ENCODE data around the gene EIF4H. TPM values are rescaled to one million over a fixed set of nuclear protein-coding genes. Genes with fewer than 3 reads are reported as not detected.
A peak's percentile ranks its signal among the peaks of the same experiment; 100 is the strongest.

Gene EIF4H
- total RNA-seq = 100 to 1,000 TPM; 344 to 347 TPM

GRCh38 chr7:74173866-74174605 lies at the start of gene EIF4H:
EIF4H (plus strand) TSS chr7:74174356; CDS start chr7:74174384, 28 bp downstream.
- H3K36me3 Mint-ChIP-seq = peaks cover 13% of the 10 kb centered on the region
- DNase-seq (ENCODE audit: low spot score) (peak; percentile 97), ATAC-seq (peak; percentile 94 to 95)
- no peaks in the 10 kb centered on the region for H3K9me3 Mint-ChIP-seq
- peak within 1 kb of the TSS; percentile 90 for H3K4me3 Mint-ChIP-seq
- no peaks in the 10 kb centered on the region for H3K27me3 Mint-ChIP-seq
- peak within 1 kb of the TSS; percentile 77 to 95 for H3K27ac Mint-ChIP-seq
- peaks cover 31 to 40% of the 10 kb centered on the region in 2 donors for H3K4me1 Mint-ChIP-seq (ENCODE audit: low read depth in 2 of 2)

- no peaks in the 10 kb centered on the region for H3K9me3 Mint-ChIP-seq
Observed at GRCh38 chr7:74126220-74126880, 47.8 kb upstream of the EIF4H start.

GRCh38 chr7:74129887-74130286 lies 44.3 kb upstream of the EIF4H start:
- H3K4me1 Mint-ChIP-seq (ENCODE audit: low read depth in 2 of 2) = peaks cover 0 to 6% of the 10 kb centered on the region in 2 donors
- no peaks in the 10 kb centered on the region for H3K9me3 Mint-ChIP-seq
- no peaks in the 10 kb centered on the region for H3K36me3 Mint-ChIP-seq
- H3K27ac Mint-ChIP-seq = no peak overlapping the region
- H3K4me3 Mint-ChIP-seq = no peak overlapping the region
- no peaks in the 10 kb centered on the region for H3K27me3 Mint-ChIP-seq
- DNase-seq (ENCODE audit: low spot score) = no peak
- no peak for ATAC-seq

More at GRCh38 chr7:74126220-74126880, 47.8 kb upstream of the EIF4H start:
- H3K4me3 Mint-ChIP-seq = no peak overlapping the region
- no peaks in the 10 kb centered on the region for H3K27me3 Mint-ChIP-seq
- no peaks in the 10 kb centered on the region for H3K4me1 Mint-ChIP-seq (ENCODE audit: low read depth in 2 of 2)
- ATAC-seq (no peak), DNase-seq (ENCODE audit: low spot score) (peak; percentile 39)
- no peak overlapping the region for H3K27ac Mint-ChIP-seq
- H3K36me3 Mint-ChIP-seq = peaks cover 4% of the 10 kb centered on the region

- Mint-ChIP-seq H3K4me1 (ENCODE audit: low read depth in 2 of 2) (peaks cover 0 to 6% of the 10 kb centered on the region in 2 donors), H3K27me3 (no peaks in the 10 kb centered on the region)
- no peak for DNase-seq (ENCODE audit: low spot score)
Observed at GRCh38 chr7:74130518-74130917, 43.6 kb upstream of the EIF4H start.

GRCh38 chr7:74134117-74134620 lies 40.0 kb upstream of the EIF4H start:
- peak overlapping the region in 1 of 2 donors; percentile 60 for H3K27ac Mint-ChIP-seq

More at GRCh38 chr7:74130518-74130917, 43.6 kb upstream of the EIF4H start:
- Mint-ChIP-seq H3K36me3 (no peaks in the 10 kb centered on the region), H3K27ac (no peak overlapping the region), H3K9me3 (no peaks in the 10 kb centered on the region), H3K4me3 (no peak overlapping the region)
- no peak for ATAC-seq

GRCh38 chr7:74138334-74138867 lies 35.8 kb upstream of the EIF4H start:
- H3K4me1 Mint-ChIP-seq (ENCODE audit: low read depth in 2 of 2) = peaks cover 0 to 3% of the 10 kb centered on the region in 2 donors
- H3K36me3 Mint-ChIP-seq = no peaks in the 10 kb centered on the region
- H3K27ac Mint-ChIP-seq = no peak overlapping the region
- DNase-seq (ENCODE audit: low spot score) (no peak), ATAC-seq (no peak)
- H3K4me3 Mint-ChIP-seq = no peak overlapping the region
- H3K27me3 Mint-ChIP-seq = peaks cover 0 to 2% of the 10 kb centered on the region in 2 donors
- H3K9me3 Mint-ChIP-seq = no peaks in the 10 kb centered on the region

More at GRCh38 chr7:74134117-74134620, 40.0 kb upstream of the EIF4H start:
- peaks cover 0 to 6% of the 10 kb centered on the region in 2 donors for H3K4me1 Mint-ChIP-seq (ENCODE audit: low read depth in 2 of 2)
- H3K4me3 Mint-ChIP-seq = no peak overlapping the region
- H3K9me3 Mint-ChIP-seq = no peaks in the 10 kb centered on the region
- H3K36me3 Mint-ChIP-seq = no peaks in the 10 kb centered on the region
- DNase-seq (ENCODE audit: low spot score) (peak; percentile 69), ATAC-seq (peak; percentile 44 to 88)
- H3K27me3 Mint-ChIP-seq = no peaks in the 10 kb centered on the region

GRCh38 chr7:74138945-74139843 lies 35.0 kb upstream of the EIF4H start:
- DNase-seq (ENCODE audit: low spot score) (no peak), ATAC-seq (peak; percentile 20 to 44)
- Mint-ChIP-seq H3K36me3 (no peaks in the 10 kb centered on the region), H3K4me1 (ENCODE audit: low read depth in 2 of 2) (peaks cover 0 to 2% of the 10 kb centered on the region in 2 donors), H3K9me3 (no peaks in the 10 kb centered on the region), H3K4me3 (no peak overlapping the region), H3K27ac (no peak overlapping the region), H3K27me3 (peaks cover 0 to 2% of the 10 kb centered on the region in 2 donors)

- DNase-seq (ENCODE audit: low spot score) (no peak), ATAC-seq (no peak)
- H3K27ac Mint-ChIP-seq = no peak overlapping the region
- no peaks in the 10 kb centered on the region for H3K9me3 Mint-ChIP-seq
- no peak overlapping the region for H3K4me3 Mint-ChIP-seq
- no peaks in the 10 kb centered on the region for H3K4me1 Mint-ChIP-seq (ENCODE audit: low read depth in 2 of 2)
- H3K36me3 Mint-ChIP-seq = no peaks in the 10 kb centered on the region
- H3K27me3 Mint-ChIP-seq = peaks cover 0 to 2% of the 10 kb centered on the region in 2 donors
Observed at GRCh38 chr7:74141705-74142104, 32.5 kb upstream of the EIF4H start.

- Mint-ChIP-seq H3K4me3 (no peak overlapping the region), H3K4me1 (ENCODE audit: low read depth in 2 of 2) (no peaks in the 10 kb centered on the region)
Observed at GRCh38 chr7:74143383-74143782, 30.8 kb upstream of the EIF4H start.

GRCh38 chr7:74148491-74148890 lies 25.7 kb upstream of the EIF4H start:
- Mint-ChIP-seq H3K27ac (no peak overlapping the region), H3K9me3 (no peaks in the 10 kb centered on the region), H3K4me1 (ENCODE audit: low read depth in 2 of 2) (no peaks in the 10 kb centered on the region), H3K27me3 (no peaks in the 10 kb centered on the region), H3K4me3 (no peak overlapping the region), H3K36me3 (no peaks in the 10 kb centered on the region)
- DNase-seq (ENCODE audit: low spot score) (no peak), ATAC-seq (no peak)

More at GRCh38 chr7:74143383-74143782, 30.8 kb upstream of the EIF4H start:
- Mint-ChIP-seq H3K36me3 (no peaks in the 10 kb centered on the region), H3K9me3 (no peaks in the 10 kb centered on the region), H3K27me3 (peaks cover 0 to 2% of the 10 kb centered on the region in 2 donors), H3K27ac (no peak overlapping the region)
- ATAC-seq (no peak), DNase-seq (ENCODE audit: low spot score) (no peak)

GRCh38 chr7:74149071-74149470 lies 25.1 kb upstream of the EIF4H start:
- Mint-ChIP-seq H3K4me3 (no peak overlapping the region), H3K4me1 (ENCODE audit: low read depth in 2 of 2) (no peaks in the 10 kb centered on the region), H3K36me3 (no peaks in the 10 kb centered on the region), H3K27me3 (no peaks in the 10 kb centered on the region), H3K27ac (no peak overlapping the region), H3K9me3 (no peaks in the 10 kb centered on the region)
- no peak for ATAC-seq
- DNase-seq (ENCODE audit: low spot score) = no peak

- ATAC-seq (no peak), DNase-seq (ENCODE audit: low spot score) (no peak)
- H3K9me3 Mint-ChIP-seq = no peaks in the 10 kb centered on the region
- H3K4me1 Mint-ChIP-seq (ENCODE audit: low read depth in 2 of 2) = no peaks in the 10 kb centered on the region
- H3K27ac Mint-ChIP-seq = no peak overlapping the region
- H3K27me3 Mint-ChIP-seq = no peaks in the 10 kb centered on the region
- H3K36me3 Mint-ChIP-seq = no peaks in the 10 kb centered on the region
- no peak overlapping the region for H3K4me3 Mint-ChIP-seq
Observed at GRCh38 chr7:74149603-74150002, 24.6 kb upstream of the EIF4H start.

GRCh38 chr7:74153736-74154135 lies 20.4 kb upstream of the EIF4H start:
- H3K27ac Mint-ChIP-seq = no peak overlapping the region
- H3K4me3 Mint-ChIP-seq = no peak overlapping the region
- H3K36me3 Mint-ChIP-seq = no peaks in the 10 kb centered on the region
- H3K4me1 Mint-ChIP-seq (ENCODE audit: low read depth in 2 of 2) = no peaks in the 10 kb centered on the region
- H3K27me3 Mint-ChIP-seq = no peaks in the 10 kb centered on the region
- ATAC-seq (no peak), DNase-seq (ENCODE audit: low spot score) (no peak)
- H3K9me3 Mint-ChIP-seq = no peaks in the 10 kb centered on the region

Data from natural killer cell treated with Interleukin-12 subunit alpha and Interleukin-12 subunit beta and Interleukin-15 and Interleukin-18, amount 100 ng/mL, for 72 hours (primary cell).